ENCODE data around the gene ZNF213.

DNA sequence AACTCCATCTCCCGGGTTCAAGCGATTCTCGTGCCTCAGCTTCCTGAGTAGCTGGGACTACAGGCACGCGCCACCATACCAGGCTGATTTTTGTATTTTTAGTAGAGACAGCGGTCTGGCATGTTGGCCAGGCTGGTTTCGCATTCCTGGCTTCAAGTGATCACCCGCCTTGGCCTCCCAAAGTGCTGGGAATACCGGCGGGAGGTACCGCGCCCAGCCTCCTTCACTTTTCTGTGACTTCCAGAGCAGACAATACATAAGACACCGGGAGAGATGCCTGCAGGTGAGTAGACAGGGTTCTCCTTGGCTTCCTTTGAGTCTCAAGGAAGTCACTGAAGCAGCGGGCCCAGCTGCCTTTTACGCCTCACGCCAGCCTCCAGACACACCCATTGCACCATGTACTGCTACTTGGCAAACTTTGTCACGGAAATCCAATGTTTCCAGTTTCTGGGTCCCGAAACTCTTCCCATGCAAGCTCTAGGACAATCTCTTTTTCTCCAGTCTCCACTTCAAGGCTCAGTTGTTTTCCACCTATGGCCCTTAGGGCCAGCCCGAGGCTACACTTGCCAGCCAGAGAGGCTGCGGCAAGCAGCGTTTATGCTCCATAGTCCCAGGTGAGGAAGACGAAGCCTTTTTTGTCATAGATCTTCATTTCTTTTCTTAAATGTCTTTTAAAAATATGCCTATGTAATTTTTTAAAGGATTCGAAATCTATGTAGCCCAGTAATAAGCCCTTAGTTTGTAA is 52.3 kb downstream of the ZNF213 start:
- TF ChIP-seq PRDM10 (tag by site-specific recombination; IDR thresholded peaks at IDR 0.05) (no peak), ZNF146 (tag by site-specific recombination; IDR thresholded peaks at IDR 0.05) (0 out of 2 replicates have a peak, but pooled peaks have one; percentile 3), ZNF658 (tag by site-specific recombination; IDR thresholded peaks at IDR 0.05) (no peak), CTCF (tag by site-specific recombination; IDR thresholded peaks at IDR 0.05) (no peak), ZNF184 (tag by site-specific recombination; IDR thresholded peaks at IDR 0.05) (no peak), BCL11A (tag by site-specific recombination; IDR thresholded peaks at IDR 0.05; ENCODE audit: low read depth) (no peak), SP2 (tag by site-specific recombination; IDR thresholded peaks at IDR 0.05) (no peak), HOXC10 (CRISPR knock-in tag; IDR thresholded peaks at IDR 0.05) (no peak), ZNF10 (tag by site-specific recombination; IDR thresholded peaks at IDR 0.05) (no peak)
- TF ChIP-seq, protein P1, sequence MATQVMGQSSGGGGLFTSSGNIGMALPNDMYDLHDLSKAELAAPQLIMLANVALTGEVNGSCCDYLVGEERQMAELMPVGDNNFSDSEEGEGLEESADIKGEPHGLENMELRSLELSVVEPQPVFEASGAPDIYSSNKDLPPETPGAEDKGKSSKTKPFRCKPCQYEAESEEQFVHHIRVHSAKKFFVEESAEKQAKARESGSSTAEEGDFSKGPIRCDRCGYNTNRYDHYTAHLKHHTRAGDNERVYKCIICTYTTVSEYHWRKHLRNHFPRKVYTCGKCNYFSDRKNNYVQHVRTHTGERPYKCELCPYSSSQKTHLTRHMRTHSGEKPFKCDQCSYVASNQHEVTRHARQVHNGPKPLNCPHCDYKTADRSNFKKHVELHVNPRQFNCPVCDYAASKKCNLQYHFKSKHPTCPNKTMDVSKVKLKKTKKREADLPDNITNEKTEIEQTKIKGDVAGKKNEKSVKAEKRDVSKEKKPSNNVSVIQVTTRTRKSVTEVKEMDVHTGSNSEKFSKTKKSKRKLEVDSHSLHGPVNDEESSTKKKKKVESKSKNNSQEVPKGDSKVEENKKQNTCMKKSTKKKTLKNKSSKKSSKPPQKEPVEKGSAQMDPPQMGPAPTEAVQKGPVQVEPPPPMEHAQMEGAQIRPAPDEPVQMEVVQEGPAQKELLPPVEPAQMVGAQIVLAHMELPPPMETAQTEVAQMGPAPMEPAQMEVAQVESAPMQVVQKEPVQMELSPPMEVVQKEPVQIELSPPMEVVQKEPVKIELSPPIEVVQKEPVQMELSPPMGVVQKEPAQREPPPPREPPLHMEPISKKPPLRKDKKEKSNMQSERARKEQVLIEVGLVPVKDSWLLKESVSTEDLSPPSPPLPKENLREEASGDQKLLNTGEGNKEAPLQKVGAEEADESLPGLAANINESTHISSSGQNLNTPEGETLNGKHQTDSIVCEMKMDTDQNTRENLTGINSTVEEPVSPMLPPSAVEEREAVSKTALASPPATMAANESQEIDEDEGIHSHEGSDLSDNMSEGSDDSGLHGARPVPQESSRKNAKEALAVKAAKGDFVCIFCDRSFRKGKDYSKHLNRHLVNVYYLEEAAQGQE (tag by site-specific recombination; IDR thresholded peaks at IDR 0.05), result no peak

Measured in HEK293 (cell line).